GM12874 (cell line): ENCODE data around the gene PUS3.

ENCODE experiments used
- CTCF ChIP-seq: IDR thresholded peaks from 2 replicates; pipeline ENCODE4 v1.5.1; 2011; ENCODE audit warnings: low read depth, mild to moderate bottlenecking, control low read depth, low read length, moderate library complexity; ENCODE audit not compliant: insufficient read depth

PUS3 gene

GRCh38 chr11:125943661-125944349 is 40.8 kb upstream of the PUS3 start:
- no peak for TF ChIP-seq CTCF

- no peak for TF ChIP-seq CTCF
These were observed 39.9 kb upstream of the PUS3 start for GRCh38 chr11:125942771-125943428.

GRCh38 chr11:125941619-125942611 is 38.9 kb upstream of the PUS3 start:
- TF ChIP-seq CTCF, result peak; percentile 75

GRCh38 chr11:125941267-125941618 is 38.2 kb upstream of the PUS3 start:
- no peak for TF ChIP-seq CTCF

- no peak for TF ChIP-seq CTCF
These were observed 37.1 kb upstream of the PUS3 start for GRCh38 chr11:125940145-125940544.

- TF ChIP-seq CTCF, result no peak
These were observed 36.1 kb upstream of the PUS3 start for GRCh38 chr11:125939081-125939521.

GRCh38 chr11:125938418-125938817 is 35.4 kb upstream of the PUS3 start:
- TF ChIP-seq CTCF, result no peak
